HG03108 (cell line): ENCODE measurements around the gene CDH23.

Source experiments
- ATAC-seq: cut with Tn5 transposase; IDR thresholded peaks from one replicate; pipeline ENCODE4 v1.9.1; 2021; ENCODE audit warnings: moderate library complexity; ENCODE audit not compliant: unreplicated experiment

The CDH23 gene

DNA sequence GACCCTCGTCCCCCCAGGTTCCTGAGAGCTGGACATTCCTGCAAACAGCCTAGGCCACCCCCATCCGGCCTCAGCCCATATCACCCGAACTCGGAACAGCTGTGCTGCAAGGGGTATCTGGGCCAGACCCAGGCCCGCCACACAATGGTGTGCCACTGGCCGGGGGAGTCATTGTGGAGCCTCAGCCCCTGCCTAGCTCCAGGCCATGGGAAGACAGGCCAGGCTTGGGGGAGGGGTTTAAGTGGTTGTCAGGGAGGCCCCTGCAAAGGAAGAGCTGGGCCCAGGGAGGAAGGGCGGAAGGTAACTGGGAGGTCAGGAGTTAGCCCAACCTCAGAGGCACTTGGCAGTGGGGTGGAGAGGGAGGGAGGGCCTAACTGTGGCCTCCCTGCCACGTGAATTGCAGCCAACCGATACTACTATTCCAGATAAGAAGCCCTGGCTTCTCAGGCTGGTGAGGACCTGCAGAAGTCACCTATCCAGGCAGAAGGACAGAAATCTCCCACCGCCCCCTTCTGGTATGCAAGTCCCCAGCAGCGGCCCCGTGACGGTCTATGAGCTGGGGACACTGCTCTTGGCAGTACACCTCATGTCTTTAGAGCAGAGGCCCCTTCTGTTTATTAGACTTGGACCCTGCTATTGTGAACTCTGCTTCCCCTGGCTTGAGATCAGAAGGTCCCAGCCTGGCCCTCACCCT lies 349.8 kb downstream of the CDH23 start:
- ATAC-seq, result no peak

DNA sequence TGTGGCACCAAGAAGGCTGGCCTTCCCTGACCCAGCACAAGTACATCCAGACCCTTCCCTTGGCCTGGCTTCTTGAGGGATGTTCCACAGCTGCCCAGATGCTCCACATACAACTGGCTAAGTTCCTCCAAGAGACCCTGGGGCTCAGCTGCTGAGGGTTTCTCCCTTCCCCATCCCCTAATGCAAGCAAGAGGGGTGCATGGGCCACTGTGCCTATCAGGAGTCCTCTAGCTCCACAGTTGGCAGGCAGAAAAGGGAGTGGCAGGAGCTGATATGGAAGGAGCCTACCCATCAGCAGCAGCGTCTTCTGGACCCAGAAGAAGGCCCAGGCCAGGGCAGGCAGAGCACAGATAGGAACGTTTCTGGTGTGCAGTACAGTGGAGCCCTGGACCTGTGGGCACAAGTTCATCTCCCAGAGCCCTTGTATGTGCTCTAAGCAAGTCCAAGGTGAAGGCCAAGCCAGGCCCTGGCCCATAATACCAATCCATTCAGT lies 350.4 kb downstream of the CDH23 start:
- no peak for ATAC-seq

- no peak for ATAC-seq
These were observed 351.1 kb downstream of the CDH23 start for GRCh38 chr10:71747551-71748523.

DNA sequence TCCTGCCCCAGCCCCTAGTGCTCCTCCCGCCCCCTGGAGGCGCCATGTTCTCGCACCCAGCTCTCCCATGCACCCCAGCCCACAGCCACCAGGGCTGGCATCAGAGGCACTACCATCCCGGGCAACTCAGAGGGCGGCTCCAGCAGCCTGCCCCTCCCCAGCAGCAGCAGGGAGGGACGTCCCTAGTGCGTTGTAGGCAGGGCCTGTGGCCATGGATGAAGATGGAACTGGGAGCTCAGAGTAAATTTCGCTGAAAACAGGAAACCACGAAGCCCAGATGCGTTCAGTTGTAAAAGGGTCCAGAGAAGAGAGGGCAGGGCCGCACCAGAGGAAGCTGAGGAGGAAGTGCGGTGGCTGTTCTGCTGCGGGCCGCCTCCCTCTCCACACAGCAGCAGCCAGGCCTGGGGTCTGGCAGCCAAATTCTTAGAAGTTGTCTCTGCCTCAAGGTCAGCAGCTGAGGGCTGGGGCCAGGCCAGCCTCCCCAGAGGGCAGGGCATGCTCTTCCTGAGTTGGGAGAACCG lies 352.0 kb downstream of the CDH23 start:
- ATAC-seq, result peak; percentile 67

DNA sequence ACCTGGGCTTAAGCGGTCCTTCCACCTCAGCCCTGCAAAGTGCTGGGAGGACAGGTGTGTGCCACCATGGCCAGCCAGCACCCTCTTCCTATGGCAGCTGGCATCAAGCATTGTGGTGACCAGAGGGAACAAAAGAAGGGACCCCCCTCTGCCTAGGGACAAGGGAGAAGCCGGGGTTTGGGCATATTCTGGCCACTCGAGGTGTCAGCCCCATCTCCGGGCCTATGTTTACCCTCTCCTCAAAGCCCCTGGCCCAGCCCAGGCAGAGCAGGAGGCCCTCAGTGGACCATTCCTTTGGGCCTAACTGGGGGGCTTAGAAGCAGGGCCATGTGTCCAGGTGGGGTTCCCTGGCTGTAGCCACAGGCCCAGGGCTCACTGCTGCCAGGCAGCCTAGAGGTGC lies 352.7 kb downstream of the CDH23 start:
- ATAC-seq, result no peak

GRCh38 chr10:71750124-71750841 lies 353.6 kb downstream of the CDH23 start:
- no peak for ATAC-seq

DNA sequence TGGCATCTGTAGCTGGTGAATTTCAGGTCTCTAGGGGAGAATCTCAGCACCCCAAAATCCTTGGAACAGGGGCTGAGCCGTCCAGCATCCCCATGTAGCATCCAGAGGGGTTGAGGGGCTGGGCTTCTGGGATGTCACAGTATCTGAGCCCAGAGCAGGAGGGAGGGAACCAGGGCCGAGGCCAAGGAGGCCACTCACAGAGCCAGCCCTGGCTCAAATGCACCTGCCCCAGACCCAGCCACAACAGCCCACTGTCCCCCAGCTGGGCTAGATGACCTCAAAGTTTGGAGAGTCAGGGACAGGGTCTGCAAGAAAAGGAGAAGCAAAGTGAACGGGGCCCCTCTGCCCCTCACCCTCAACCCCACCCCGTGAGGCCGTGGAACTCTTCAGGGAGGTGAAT lies 354.3 kb downstream of the CDH23 start:
- ATAC-seq, result no peak

- ATAC-seq, result no peak
These were observed 354.9 kb downstream of the CDH23 start for GRCh38 chr10:71751515-71752224.

GRCh38 chr10:71752391-71753090 lies 355.8 kb downstream of the CDH23 start:
- no peak for ATAC-seq

DNA sequence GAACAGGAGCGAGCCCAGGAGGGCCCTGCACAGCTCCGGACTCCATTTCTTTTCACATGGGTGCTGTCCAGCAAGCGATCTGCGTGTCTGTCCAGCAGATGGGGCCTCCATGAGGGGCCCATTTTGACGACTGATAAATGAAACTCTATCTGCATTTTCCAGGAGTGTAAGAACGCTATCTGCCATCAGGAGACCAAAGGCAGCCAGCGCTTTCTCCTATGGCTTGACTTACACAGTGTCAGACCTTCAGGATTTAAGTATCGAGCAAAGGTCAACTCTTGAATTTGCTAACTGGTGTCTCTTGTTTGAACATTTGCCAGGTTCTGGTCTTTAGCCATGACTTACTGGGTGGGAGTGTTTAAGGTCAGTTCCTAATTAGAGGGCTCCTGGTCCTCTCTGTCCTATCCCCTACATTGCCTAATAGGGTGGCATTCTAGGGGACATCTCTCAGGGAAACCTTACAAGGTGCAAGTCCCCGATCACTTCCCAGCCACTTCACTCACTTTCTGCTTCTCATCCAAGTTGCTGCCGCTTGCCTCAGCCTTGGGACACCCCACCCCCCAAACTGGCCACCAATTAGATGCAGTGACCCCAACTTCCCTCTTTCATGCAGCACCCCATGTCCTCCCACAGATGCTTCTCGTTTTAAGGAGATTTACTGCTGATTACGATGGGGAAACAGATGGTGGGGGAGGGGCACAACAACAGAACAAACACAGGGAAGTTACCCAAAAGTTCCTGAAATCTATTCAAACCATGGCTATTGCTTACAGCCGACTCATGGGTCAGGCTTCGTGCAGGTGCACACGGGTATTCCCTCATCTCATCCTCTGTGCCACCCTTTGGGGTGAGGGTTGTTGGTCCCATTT lies 356.6 kb downstream of the CDH23 start:
- ATAC-seq, result no peak

GRCh38 chr10:71753960-71754505 lies 357.3 kb downstream of the CDH23 start:
- ATAC-seq, result no peak

- ATAC-seq, result no peak
These were observed 357.8 kb downstream of the CDH23 start for GRCh38 chr10:71754562-71754961.

- no peak for ATAC-seq
These were observed 358.6 kb downstream of the CDH23 start for GRCh38 chr10:71755179-71755879.

GRCh38 chr10:71756311-71757191 lies 359.8 kb downstream of the CDH23 start:
- no peak for ATAC-seq

GRCh38 chr10:71757399-71757922 lies 360.7 kb downstream of the CDH23 start:
- no peak for ATAC-seq

- ATAC-seq, result no peak
These were observed 364.4 kb downstream of the CDH23 start for GRCh38 chr10:71761105-71761511.
